ENCODE results near the gene EPHA8.
A peak's percentile ranks its signal among the peaks of the same experiment; 100 is the strongest.

EPHA8 gene

GRCh38 chr1:22592919-22593790 lies 29.9 kb downstream of the EPHA8 start:
- in situ Hi-C loops (cut with HindIII; ENCODE audit: low pct_unique_long_range_greater_than_20kb, low sequenced_read_pairs): no loop called here
- DNase-seq (ENCODE audit: low read depth in 1 of 2, low spot score in 1 of 2): no peak
- no peak for TF ChIP-seq JUND (IDR thresholded peaks at IDR 0.05; ENCODE audit: low read depth)

- no peak for TF ChIP-seq JUND (IDR thresholded peaks at IDR 0.05; ENCODE audit: low read depth)
- in situ Hi-C loops (cut with HindIII; ENCODE audit: low pct_unique_long_range_greater_than_20kb, low sequenced_read_pairs): no loop called here
- no peak for DNase-seq (ENCODE audit: low read depth in 1 of 2, low spot score in 1 of 2)
Measured at GRCh38 chr1:22594396-22594795, 31.1 kb downstream of the EPHA8 start.

GRCh38 chr1:22595108-22595507 lies 31.8 kb downstream of the EPHA8 start:
- no peak for TF ChIP-seq JUND (IDR thresholded peaks at IDR 0.05; ENCODE audit: low read depth)
- in situ Hi-C loops (cut with HindIII; ENCODE audit: low pct_unique_long_range_greater_than_20kb, low sequenced_read_pairs): no loop called here
- DNase-seq (ENCODE audit: low read depth in 1 of 2, low spot score in 1 of 2): no peak

DNA sequence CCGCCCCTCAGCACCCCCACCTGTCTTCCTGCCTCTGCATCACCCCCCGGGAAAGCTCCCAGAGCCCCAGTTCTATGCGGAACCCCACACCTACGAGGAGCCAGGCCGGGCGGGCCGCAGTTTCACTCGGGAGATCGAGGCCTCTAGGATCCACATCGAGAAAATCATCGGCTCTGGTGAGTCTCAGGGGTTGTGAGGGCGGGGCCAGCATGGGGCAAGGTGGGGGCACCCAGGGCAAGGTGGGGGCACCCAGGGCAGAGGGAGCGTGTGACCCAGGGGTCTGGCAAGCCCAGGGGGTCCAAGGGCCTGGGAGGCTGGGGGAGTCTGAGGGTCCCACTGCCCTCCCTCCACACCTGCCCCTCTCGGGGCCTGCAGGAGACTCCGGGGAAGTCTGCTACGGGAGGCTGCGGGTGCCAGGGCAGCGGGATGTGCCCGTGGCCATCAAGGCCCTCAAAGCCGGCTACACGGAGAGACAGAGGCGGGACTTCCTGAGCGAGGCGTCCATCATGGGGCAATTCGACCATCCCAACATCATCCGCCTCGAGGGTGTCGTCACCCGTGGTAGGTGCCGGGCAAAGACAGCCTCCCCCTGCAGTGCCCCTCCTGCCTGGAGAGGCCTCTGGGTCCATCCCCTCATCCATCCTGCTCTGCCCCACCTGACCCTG lies 34.1 kb downstream of the EPHA8 start:
- in situ Hi-C loops (cut with HindIII; ENCODE audit: low pct_unique_long_range_greater_than_20kb, low sequenced_read_pairs): no loop called here
- no peak for DNase-seq (ENCODE audit: low read depth in 1 of 2, low spot score in 1 of 2)
- no peak for TF ChIP-seq JUND (IDR thresholded peaks at IDR 0.05; ENCODE audit: low read depth)

DNA sequence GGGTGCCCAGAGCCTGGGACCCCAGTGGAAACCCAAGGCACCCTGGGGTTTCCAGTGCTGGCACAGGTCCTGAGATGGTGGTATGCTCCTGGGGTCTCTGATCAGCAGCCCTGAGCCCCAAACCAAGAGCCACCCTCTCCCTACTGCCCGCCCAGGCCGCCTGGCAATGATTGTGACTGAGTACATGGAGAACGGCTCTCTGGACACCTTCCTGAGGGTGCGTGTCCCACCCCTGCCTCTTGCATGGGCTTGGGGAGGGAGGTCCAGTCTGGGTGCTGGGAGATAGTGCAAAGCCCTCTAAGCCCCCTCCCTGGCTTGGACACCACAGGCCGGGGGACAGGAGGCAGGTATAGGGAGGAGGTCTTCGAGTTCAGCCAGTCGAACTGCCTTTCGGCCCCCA lies 34.7 kb downstream of the EPHA8 start:
- in situ Hi-C loops (cut with HindIII; ENCODE audit: low pct_unique_long_range_greater_than_20kb, low sequenced_read_pairs): no loop called here
- no peak for DNase-seq (ENCODE audit: low read depth in 1 of 2, low spot score in 1 of 2)
- TF ChIP-seq JUND (IDR thresholded peaks at IDR 0.05; ENCODE audit: low read depth): no peak

DNA sequence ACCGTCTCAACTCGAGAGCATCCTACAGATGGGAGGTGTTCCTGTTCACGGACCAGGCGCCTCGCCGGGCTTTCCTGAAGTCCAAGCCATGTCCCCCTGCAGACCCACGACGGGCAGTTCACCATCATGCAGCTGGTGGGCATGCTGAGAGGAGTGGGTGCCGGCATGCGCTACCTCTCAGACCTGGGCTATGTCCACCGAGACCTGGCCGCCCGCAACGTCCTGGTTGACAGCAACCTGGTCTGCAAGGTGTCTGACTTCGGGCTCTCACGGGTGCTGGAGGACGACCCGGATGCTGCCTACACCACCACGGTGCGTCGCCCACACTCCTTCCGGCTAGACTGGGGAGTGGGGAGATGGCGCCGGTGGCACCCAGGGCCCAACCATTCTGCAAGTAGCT lies 35.4 kb downstream of the EPHA8 start:
- in situ Hi-C loops (cut with HindIII; ENCODE audit: low pct_unique_long_range_greater_than_20kb, low sequenced_read_pairs): no loop called here
- TF ChIP-seq JUND (IDR thresholded peaks at IDR 0.05; ENCODE audit: low read depth): no peak
- DNase-seq (ENCODE audit: low read depth in 1 of 2, low spot score in 1 of 2): no peak

DNA sequence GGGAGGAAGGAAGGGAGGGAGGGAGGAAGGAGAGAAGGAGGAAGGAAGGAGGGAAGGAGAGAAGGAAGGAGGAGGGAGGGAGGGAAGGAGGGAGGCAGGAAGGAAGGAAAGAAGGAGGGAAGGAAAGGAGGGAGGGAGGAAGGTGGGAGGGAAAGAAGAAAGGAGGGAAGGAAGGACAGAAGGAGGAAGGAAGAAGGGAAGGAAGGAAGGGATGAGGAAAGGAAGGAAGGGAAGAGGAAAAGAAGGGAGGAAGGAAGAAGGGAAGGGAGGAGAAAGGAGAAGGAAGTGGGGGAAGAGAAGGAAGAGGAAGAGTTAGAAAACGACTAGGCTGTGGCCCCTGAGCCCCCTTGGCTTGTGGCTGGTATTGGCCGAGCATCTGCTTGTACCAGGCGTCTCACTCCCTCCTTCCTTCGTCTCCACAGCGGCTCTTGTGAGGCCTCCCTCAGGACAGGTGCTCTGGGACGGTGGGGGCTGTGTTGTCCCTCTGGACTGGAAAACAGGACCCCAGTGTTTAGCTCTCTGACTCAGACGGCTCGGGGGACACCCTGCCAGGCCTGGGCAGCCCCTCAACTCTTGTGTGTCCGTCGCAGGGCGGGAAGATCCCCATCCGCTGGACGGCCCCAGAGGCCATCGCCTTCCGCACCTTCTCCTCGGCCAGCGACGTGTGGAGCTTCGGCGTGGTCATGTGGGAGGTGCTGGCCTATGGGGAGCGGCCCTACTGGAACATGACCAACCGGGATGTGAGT lies 37.0 kb downstream of the EPHA8 start:
- TF ChIP-seq JUND (IDR thresholded peaks at IDR 0.05; ENCODE audit: low read depth): no peak
- in situ Hi-C loops (cut with HindIII; ENCODE audit: low pct_unique_long_range_greater_than_20kb, low sequenced_read_pairs): no loop called here
- DNase-seq (ENCODE audit: low read depth in 1 of 2, low spot score in 1 of 2): peak; percentile 52 to 57

- no peak for DNase-seq (ENCODE audit: low read depth in 1 of 2, low spot score in 1 of 2)
- in situ Hi-C loops (cut with HindIII; ENCODE audit: low pct_unique_long_range_greater_than_20kb, low sequenced_read_pairs): no loop called here
Measured at GRCh38 chr1:22600817-22601605, 37.7 kb downstream of the EPHA8 start.

DNA sequence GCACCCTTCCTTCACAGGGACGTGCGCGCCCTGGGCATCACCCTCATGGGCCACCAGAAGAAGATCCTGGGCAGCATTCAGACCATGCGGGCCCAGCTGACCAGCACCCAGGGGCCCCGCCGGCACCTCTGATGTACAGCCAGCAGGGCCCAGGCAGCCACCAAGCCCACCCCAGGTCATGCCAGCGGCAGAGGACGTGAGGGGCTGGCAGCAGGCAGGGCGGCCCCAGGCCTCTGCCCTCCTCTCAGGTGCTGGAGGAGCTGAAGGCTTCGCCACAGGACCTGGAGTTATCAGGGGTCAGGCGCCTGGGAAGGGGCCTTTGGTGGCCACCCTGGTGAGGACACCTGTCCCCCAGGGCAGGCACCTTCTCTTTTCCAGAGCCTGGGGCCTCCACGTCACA lies 38.3 kb downstream of the EPHA8 start:
- no peak for TF ChIP-seq JUND (IDR thresholded peaks at IDR 0.05; ENCODE audit: low read depth)
- in situ Hi-C loops (cut with HindIII; ENCODE audit: low pct_unique_long_range_greater_than_20kb, low sequenced_read_pairs): no loop called here
- DNase-seq (ENCODE audit: low read depth in 1 of 2, low spot score in 1 of 2): no peak

More at GRCh38 chr1:22600817-22601605, 37.7 kb downstream of the EPHA8 start:
- no peak for TF ChIP-seq JUND (IDR thresholded peaks at IDR 0.05; ENCODE audit: low read depth)

DNA sequence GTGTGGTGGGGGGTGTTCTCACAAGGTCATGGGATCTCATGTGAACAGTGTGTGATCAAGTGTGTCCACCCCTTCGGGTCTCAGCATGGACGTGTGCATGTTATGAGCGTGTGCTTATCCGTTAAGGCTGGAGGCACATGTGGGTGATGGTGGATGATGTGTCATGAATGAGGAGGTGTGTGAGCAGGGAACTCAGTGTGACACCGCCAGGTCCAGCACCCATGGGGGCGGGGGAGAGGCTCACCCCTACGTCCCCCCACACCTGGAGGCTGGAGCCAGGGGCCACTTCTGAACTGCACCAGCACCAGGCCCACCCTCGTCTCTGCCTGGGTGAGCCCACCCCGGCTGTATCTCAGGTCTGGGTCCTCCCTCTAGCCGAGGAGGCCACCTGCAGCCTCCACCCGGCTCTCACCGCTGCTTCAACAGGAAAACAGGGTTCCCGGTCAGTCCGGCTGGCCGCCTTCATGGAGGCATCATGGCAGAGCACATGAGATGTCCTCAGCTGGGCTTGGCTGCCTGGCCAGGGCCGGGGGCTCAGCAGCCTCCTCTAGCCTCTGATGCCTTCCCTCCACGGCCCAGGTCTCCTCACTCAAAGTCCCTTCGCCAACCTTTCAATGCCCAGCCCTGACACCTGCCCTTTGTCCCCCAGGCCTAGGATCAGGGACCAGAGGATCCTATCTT lies 38.9 kb downstream of the EPHA8 start:
- no peak for DNase-seq (ENCODE audit: low read depth in 1 of 2, low spot score in 1 of 2)
- in situ Hi-C loops (cut with HindIII; ENCODE audit: low pct_unique_long_range_greater_than_20kb, low sequenced_read_pairs): no loop called here
- no peak for TF ChIP-seq JUND (IDR thresholded peaks at IDR 0.05; ENCODE audit: low read depth)

DNA sequence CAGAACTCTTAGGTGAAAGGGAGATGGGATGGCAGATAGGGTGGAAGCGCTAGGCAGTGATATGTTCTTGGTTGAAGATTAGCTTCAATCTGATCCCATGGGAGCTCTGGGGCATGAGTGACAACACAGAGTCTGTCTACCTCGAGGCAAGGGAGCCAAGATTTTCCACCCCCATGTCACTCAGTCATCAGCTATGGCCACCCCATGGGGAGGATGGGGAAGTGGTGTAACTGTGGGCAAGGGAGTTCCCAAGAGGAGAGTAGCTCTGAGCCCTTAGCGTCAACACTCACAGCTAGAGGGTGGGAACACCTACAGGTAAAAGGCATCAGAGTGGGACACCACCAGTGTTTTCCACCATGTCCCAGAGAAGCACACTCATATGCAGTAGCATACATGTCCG lies 42.9 kb downstream of the EPHA8 start:
- DNase-seq (ENCODE audit: low read depth in 1 of 2, low spot score in 1 of 2): no peak
- in situ Hi-C loops (cut with HindIII; ENCODE audit: low pct_unique_long_range_greater_than_20kb, low sequenced_read_pairs): no loop called here
- no peak for TF ChIP-seq JUND (IDR thresholded peaks at IDR 0.05; ENCODE audit: low read depth)

- no peak for TF ChIP-seq JUND (IDR thresholded peaks at IDR 0.05; ENCODE audit: low read depth)
- DNase-seq (ENCODE audit: low read depth in 1 of 2, low spot score in 1 of 2): peak; percentile 17 to 34
- in situ Hi-C loops (cut with HindIII; ENCODE audit: low pct_unique_long_range_greater_than_20kb, low sequenced_read_pairs): no loop called here
Measured at GRCh38 chr1:22607154-22607553, 43.9 kb downstream of the EPHA8 start.
